Hippocampal formation (tissue), 2 donors: ENCODE results near the gene ANKRD13A.
"Not testable (repeated sequence)": the region's sequence is repeated elsewhere in the genome, so short reads cannot be mapped to it uniquely, and the experiment has no call there.

Source experiments
- DNase-seq, 2 donors: peaks; one replicate each; lab custom pipeline; 2025; lab: John Stamatoyannopoulos, UW

The ANKRD13A gene

DNA sequence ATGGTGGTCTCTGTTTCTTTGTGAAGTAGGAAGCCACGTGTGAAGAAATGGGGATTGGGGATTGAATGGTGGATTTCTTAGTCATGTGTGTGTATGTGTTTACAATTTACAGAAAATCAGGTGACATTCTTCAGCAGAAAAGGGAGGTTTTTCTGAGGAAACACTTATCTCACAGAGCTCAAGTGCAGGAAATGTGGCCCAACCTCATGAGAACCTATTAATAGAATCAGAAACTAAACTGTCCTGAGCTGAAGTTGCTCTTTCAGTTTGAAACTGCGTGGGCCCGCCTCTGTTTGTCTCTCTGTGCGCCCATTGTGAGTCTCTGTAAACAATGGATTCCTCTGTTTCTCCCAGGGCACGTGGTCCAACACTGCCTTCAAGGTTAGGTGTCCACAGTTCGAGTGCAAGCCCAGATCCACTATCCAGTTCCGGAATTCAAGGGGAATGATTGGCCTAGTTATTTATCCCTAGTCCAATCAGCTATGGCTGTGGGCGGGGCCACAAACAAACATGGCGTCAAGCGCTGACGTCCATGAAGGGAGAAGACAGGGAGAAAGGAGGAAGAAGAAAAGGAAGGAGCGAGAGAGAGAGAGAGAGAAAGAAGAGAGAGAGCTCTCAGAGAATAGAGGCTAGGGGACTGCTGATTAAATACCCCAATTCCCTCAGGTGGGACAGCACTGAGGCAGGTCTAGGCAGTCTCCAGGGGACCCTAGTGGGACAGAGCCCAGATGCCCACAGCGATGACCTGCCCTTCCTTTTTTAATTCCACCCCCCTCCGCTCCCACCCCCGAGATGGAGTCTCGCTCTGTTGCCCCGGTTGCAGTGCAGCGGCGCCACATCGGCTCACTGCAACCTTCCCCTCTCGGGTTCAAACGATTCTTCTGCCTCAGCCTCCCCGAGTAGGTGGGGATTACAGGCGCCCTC, 80.5 kb downstream of the ANKRD13A start:
- DNase-seq, result peak; percentile 89 to 94

DNA sequence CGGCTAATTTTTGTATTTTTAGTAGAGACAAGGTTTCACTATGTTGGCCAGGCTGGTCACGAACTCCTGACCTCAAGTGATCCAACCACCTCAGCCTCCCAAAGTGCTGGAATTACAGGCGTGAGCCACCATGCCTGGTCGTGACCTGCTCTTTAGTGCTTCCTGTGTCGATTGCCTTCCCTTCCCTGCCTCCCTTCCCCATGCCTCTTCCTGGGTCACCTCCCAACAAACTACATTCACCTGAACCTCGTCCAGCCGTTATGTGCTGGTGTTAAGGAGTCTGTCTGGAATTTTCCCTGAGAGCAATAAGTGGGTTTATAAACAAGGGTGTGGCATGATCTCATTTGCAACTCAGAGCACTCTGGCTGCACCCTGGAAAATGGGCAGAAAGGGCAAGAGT, 81.2 kb downstream of the ANKRD13A start:
- no peak for DNase-seq

DNA sequence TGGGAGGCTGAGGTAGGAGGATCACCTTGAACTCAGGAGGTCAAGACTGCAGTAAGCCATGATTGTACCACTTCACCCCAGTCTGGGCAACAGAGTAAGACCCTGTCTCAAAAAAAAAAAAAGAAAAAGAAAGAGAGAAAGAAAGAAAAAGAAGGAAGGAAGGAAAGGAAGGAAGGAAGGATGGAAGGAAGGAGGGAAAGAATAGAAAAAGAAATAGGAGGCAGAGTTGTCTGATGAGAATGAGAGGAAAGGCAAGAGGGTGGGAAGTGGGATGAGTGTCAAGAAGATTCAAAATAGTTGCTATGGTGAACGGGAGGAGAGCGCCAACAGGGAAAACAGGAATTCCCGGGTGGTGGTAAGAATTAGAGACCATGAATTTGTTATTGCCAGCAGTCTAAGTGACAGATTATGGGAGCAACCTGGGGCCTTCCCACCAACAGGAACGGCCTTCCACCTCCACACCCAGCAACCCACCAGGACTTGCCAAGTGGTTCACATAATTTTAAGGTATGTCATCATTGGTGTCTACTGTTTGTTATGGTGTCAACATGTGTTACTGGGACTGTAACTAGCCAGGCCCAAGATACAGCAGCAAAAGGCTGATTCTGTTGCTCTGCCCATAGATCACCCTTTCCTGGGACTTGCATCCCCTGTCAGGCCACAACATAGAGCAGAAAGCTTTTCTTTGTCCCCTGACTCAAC, 85.2 kb downstream of the ANKRD13A start:
- no peak for DNase-seq

DNA sequence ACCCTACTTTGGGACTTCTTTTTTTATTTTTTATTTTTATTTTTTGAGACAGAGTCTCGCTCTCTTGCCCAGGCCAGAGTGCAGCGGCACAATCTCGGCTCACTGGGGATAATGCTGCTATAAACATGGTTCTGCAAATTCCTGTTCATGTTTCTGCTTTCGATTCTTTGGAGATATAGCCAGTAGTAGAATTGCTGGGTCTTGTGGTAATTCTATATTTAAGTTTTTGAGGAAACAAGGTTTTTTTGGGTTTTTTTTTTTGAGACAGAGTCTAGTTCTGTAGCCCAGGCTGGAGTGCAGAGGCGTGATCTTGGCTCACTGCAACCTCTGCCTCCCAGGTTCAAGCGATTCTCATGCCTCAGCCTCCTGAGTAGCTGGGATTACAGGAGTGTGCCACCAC, 89.0 kb downstream of the ANKRD13A start:
- DNase-seq, result not testable (repeated sequence)

DNA sequence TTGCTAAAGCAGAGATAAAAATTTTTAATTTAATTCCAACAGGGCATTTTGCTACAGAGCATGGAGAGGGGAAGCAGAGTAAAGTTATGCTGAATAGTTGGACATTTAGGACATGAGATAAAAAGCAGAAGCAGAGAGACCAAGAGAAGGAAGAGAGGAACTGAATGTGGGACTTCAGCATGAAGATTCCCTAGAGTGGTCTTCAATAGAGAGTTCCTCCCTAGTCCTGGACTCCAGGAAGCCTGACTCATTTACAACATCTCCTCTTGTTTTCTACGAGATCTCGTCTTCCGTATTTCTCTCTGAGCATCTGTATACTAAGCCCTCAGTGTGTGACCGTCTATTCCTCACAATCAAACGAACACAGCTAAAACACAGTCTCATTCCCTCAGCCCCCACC, 89.7 kb downstream of the ANKRD13A start:
- DNase-seq, result peak in 1 of 2 donors; percentile 56
